ENCODE data around the gene PLCH2.

GRCh38 chr1:2493218-2493617 lies 17.1 kb downstream of the PLCH2 start:
- TF ChIP-seq, protein P1, sequence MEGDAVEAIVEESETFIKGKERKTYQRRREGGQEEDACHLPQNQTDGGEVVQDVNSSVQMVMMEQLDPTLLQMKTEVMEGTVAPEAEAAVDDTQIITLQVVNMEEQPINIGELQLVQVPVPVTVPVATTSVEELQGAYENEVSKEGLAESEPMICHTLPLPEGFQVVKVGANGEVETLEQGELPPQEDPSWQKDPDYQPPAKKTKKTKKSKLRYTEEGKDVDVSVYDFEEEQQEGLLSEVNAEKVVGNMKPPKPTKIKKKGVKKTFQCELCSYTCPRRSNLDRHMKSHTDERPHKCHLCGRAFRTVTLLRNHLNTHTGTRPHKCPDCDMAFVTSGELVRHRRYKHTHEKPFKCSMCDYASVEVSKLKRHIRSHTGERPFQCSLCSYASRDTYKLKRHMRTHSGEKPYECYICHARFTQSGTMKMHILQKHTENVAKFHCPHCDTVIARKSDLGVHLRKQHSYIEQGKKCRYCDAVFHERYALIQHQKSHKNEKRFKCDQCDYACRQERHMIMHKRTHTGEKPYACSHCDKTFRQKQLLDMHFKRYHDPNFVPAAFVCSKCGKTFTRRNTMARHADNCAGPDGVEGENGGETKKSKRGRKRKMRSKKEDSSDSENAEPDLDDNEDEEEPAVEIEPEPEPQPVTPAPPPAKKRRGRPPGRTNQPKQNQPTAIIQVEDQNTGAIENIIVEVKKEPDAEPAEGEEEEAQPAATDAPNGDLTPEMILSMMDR (IDR thresholded peaks at IDR 0.05) = no peak
- TF ChIP-seq EZH2 (IDR thresholded peaks at IDR 0.05; ENCODE audit: borderline replicate concordance, insufficient read depth, low read depth, low read length, poor library complexity, severe bottlenecking) = no peak

Data from B cell (primary cell).